ENCODE results near the gene AGAP3.

Gene AGAP3

DNA sequence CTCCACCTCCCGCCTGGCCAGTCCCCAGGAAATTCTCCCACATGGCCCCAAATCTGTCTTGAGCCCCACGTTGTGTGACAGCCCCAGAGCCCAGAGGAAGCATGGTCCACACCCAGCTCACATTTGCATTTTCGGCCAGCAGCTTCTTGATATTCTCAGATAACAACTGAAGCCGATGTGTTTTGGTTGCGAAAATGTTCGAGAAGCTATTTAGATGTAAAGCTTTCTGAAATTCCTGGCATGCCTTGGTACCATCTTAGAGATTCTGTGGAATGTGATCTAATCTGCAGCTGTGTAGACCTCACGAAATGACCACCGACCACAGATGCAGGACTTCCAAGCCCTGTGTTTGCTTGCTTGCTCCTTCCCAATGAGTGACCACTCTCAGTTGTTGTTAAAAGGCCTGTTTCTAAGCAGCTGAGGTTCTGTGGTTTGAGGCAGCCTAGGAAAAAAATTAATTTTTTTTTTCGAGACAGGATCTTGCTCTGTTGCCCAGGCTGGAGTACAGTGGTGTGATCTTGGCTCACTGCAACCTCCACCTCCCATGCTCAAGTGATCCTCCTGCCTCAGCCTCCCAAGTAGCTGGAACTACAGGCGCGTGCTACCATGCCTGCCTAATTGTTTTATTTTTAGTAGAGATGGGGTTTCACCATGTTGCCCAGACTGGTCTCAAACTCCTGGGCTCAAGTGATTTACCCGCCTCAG, 18.1 kb upstream of the AGAP3 start:
- in situ Hi-C loops (cut with HindIII; ENCODE audit: low pct_ligation_motif_present, low pct_unique_long_range_greater_than_20kb, low sequenced_read_pairs): no loop called here
- DNase-seq: peak; percentile 35

DNA sequence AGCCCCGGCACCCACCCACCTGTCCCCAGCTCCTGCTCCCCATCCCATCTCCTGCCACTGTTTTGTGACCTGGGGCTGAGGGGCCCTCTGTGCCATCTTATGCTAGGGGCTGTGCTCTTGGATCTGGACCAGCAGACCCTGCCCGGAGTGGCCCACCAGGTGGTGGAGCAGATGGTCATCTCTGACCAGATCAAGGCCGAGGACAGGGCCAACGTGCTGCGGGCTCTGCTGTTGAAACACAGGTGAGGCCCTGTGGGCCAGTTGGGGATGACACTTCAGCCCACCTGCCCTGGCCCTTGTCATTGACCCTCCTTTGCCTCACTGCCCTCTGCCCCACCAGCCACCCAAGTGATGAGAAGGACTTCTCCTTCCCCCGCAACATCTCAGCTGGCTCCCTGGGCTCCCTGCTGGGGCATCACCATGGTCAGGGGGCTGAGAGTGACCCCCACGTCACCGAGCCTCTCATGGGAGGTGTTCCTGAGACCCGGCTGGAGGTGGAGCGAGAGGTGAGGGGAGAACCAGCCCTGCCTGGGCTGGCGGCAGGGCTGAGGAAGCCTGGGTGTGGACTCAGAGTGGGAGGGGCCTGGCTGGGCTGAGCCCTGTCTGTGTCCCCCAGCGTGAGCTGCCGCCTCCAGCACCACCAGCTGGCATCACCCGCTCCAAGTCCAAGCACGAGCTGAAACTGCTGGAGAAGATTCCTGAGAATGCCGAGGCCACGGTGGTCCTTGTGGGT, 16.3 kb upstream of the AGAP3 start:
- in situ Hi-C loops (cut with HindIII; ENCODE audit: low pct_ligation_motif_present, low pct_unique_long_range_greater_than_20kb, low sequenced_read_pairs): no loop called here
- DNase-seq: no peak

DNA sequence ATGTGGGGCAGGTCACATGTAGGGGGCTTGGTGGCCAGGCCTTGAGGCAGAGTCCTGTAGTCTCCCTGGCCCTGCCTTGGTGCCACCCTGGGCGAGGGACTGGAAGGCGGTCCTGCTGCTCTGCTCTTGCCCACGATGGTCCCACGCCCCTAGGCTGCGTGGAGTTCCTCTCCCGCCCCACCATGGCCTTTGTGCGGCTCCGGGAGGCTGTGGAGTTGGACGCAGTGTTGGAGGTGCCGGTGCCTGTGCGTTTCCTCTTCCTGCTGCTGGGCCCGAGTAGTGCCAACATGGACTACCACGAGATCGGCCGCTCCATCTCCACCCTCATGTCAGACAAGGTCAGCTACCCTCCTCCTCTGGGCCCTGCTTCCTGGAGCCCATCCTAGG, 15.7 kb upstream of the AGAP3 start:
- no peak for DNase-seq
- in situ Hi-C loops (cut with HindIII; ENCODE audit: low pct_ligation_motif_present, low pct_unique_long_range_greater_than_20kb, low sequenced_read_pairs): no loop called here

DNA sequence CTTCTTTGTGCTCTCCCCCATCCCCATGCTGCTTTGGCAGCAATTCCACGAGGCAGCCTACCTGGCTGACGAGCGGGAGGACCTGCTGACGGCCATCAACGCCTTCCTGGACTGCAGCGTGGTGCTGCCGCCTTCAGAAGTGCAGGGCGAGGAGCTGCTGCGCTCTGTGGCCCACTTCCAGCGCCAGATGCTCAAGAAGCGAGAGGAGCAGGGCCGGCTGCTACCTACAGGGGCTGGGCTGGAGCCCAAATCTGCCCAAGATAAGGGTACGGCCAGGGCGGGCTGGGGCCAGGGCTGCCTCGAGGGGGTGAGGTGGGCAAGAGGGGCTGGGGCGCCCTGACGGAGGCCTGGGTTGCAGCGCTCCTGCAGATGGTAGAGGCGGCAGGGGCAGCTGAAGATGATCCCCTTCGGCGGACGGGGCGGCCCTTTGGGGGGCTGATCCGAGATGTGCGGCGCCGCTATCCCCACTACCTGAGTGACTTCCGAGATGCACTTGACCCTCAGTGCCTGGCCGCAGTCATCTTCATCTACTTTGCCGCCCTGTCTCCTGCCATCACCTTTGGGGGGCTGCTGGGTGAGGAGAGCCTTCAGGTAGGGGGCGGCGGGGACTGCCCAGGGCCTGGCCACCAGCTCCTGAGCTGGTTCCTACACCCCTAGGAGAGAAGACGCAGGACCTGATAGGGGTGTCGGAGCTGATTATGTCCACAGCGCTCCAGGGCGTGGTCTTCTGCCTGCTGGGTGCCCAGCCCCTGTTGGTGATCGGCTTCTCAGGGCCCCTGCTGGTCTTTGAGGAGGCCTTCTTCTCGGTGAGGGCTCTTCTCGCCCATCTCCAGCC, 15.0 kb upstream of the AGAP3 start:
- in situ Hi-C loops (cut with HindIII; ENCODE audit: low pct_ligation_motif_present, low pct_unique_long_range_greater_than_20kb, low sequenced_read_pairs): no loop called here
- DNase-seq: no peak

DNA sequence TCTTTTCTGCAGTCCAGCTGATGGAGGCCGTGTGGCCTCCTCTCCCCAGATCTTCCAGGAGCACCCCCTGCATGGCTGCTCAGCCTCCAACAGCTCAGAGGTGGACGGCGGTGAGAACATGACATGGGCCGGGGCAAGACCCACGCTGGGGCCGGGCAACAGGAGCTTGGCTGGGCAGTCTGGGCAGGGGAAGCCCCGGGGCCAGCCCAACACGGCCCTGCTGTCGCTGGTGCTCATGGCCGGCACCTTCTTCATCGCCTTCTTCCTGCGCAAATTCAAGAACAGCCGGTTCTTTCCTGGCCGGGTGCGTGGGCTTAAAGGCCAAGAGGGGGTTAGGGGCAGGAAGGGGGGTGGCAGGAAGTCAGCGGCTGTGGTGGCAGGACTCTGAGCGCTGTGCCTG, 12.3 kb upstream of the AGAP3 start:
- DNase-seq: no peak
- in situ Hi-C loops (cut with HindIII; ENCODE audit: low pct_ligation_motif_present, low pct_unique_long_range_greater_than_20kb, low sequenced_read_pairs): no loop called here

DNA sequence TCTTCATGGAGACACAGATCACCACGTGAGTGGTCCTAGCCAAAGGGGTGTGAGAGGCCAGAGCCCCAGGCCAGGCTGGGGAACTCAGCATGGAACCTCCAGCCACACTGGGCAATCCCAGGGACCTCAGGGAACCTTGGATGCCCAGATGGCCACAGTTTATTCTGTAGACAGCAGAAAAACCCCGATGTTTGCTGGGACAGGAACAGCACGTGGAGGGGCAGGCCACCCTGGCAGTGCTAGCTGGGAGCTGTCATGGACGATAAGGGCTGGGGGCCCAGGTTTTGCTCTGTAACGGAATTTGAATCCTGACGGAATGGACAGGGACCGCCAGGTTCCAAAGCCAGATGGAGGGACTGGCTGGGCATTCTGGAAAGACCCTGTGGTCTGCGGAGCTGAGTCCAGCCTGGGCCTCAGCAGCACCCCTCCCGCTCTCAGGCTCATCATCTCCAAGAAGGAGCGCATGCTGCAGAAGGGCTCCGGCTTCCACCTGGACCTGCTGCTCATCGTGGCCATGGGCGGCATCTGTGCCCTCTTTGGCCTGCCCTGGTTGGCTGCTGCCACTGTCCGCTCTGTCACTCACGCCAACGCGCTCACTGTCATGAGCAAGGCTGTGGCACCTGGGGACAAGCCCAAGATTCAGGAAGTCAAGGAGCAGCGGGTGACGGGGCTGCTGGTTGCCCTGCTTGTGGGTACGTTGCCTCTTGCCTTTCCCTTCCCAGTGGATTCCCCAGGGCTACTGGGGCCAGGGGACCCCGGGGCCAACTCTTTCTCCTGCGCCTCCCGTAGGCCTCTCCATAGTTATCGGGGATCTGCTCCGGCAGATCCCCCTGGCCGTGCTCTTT, 11.2 kb upstream of the AGAP3 start:
- in situ Hi-C loops (cut with HindIII; ENCODE audit: low pct_ligation_motif_present, low pct_unique_long_range_greater_than_20kb, low sequenced_read_pairs): no loop called here
- no peak for DNase-seq

DNA sequence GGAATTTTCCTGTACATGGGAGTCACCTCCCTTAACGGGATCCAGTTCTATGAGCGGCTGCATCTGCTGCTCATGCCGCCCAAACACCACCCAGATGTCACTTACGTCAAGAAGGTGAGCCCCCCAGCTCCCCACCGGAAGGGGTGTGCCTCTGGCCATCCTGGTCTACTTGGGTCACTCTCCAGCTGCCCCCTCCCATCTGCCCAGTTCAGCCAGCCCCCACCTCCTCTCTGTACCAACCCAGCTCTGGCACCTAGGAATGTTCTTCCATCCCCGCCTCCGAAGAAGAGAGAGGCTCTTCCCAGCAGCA, 10.7 kb upstream of the AGAP3 start:
- no peak for DNase-seq
- in situ Hi-C loops (cut with HindIII; ENCODE audit: low pct_ligation_motif_present, low pct_unique_long_range_greater_than_20kb, low sequenced_read_pairs): no loop called here

DNA sequence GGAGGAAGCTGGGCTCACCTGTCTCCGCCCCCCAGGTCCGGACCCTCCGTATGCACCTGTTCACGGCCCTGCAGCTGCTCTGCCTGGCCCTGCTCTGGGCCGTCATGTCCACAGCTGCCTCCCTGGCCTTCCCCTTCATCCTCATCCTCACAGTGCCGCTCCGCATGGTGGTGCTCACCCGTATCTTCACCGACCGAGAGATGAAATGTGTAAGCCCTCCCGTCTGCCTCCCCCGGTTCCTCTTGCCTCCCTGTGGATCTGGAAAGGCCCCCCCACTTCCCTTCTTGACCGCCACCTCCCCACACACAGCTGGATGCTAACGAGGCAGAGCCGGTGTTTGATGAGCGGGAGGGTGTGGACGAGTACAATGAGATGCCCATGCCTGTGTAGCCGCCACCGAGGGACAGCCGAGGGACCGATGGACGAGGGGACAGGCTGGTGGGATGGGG, 10.3 kb upstream of the AGAP3 start:
- in situ Hi-C loops (cut with HindIII; ENCODE audit: low pct_ligation_motif_present, low pct_unique_long_range_greater_than_20kb, low sequenced_read_pairs): no loop called here
- no peak for DNase-seq

DNA sequence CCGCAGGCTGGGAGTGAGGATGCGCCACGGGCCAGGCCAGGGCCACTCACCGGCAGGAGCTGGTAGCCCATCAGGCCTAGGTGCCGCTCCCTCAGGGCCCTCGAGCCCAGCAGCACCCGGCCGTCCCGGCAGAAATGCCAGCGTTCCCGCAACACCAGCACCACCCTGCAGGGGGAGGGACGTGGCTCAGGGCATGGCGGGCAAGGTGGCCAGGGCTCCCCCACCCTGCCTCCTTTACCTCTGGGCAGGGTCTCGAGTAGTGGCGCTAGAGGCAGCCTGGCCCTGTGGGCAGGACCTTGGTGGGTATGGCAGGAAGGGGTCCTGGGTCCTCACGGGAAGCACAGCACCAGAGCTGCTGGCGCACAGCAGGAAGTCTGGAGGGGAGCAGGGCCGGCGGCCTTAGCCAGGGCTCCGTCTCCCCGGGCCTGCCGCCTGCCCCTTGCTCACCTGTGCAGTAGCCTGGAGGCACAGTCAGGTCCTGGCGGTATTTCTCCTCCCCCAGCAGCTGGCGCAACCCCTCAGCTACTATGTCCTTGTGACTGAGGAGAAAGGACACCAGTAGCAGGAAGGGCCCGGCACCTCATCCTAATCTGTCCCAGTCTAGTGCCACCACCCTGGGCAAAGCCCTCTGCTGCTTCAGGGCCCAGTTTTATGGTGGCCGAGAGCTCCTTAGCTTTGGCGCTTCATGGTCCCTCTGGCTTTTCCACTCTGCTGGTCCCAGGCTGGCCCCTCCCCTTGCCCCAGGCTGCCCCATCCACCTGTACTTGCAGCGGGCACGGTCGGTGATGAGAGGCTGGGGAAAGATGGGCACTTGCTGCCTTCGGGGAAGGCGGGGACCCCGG, 9.2 kb upstream of the AGAP3 start:
- peak; percentile 58 for DNase-seq
- in situ Hi-C loops (cut with HindIII; ENCODE audit: low pct_ligation_motif_present, low pct_unique_long_range_greater_than_20kb, low sequenced_read_pairs): no loop called here

DNA sequence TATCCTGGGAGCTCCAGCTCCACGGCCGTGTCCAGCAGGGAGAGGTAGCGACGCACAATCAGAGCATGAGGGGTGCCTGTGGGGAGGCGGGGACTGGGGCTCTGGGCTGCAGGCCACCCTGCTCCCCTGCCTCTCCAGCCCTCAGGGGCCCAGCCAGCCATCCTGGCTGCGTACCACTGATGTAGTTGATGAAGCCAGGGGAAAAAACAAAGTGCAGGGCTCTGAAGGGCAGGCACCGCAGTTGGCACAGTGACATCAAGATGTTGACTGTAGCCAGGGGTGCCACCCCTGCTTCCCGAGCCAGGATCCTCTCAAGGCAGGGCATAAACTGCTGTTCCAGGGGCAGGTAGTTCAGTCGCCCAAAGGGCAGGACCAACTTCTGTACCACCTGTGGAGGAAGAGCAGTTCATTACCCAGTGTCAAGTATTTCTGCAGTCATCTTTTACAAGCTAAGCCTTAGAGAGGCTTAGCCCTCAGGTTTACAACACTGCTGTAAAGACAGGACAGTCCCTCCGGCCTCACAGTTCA, 8.5 kb upstream of the AGAP3 start:
- DNase-seq: no peak
- in situ Hi-C loops (cut with HindIII; ENCODE audit: low pct_ligation_motif_present, low pct_unique_long_range_greater_than_20kb, low sequenced_read_pairs): no loop called here

DNA sequence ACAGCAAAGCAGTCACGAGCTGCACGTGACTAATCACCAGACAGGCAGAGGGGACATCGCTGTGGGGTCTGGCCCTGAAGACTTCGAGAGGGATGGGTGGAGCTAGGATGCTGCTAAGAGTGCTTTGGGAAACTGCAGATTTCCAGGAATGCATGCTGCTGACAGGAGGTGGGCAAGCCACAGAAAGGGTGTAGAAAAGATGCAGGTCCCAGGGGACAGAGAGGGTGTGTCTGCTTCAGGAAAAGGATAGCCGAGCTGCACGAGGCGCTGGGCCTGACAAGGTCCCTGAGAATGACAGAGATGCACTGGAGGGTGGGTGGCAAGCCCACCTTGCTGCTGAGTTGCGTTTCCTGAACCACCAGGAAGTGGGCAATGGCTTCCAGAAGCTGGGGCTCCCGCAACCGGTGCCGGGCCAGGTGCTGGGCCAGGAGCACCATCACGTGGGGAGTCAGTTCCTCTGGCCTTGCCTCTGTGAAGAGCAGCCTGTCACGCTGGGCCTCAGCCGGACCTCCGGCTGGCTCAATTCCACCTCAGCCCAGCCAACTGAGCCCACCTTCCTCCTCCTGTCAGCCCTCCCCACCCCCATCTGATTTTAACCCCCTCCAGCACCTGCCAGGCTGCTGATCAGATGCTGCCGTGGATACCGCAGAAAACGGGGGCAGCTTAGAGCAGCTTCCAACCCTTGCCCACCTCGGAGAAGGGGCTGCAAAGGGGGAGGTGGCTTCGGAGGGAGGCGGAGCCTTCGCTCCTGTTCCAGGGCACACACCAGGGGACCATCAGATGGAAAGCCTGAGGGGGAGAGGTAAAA, 7.8 kb upstream of the AGAP3 start:
- in situ Hi-C loops (cut with HindIII; ENCODE audit: low pct_ligation_motif_present, low pct_unique_long_range_greater_than_20kb, low sequenced_read_pairs): no loop called here
- DNase-seq: no peak

DNA sequence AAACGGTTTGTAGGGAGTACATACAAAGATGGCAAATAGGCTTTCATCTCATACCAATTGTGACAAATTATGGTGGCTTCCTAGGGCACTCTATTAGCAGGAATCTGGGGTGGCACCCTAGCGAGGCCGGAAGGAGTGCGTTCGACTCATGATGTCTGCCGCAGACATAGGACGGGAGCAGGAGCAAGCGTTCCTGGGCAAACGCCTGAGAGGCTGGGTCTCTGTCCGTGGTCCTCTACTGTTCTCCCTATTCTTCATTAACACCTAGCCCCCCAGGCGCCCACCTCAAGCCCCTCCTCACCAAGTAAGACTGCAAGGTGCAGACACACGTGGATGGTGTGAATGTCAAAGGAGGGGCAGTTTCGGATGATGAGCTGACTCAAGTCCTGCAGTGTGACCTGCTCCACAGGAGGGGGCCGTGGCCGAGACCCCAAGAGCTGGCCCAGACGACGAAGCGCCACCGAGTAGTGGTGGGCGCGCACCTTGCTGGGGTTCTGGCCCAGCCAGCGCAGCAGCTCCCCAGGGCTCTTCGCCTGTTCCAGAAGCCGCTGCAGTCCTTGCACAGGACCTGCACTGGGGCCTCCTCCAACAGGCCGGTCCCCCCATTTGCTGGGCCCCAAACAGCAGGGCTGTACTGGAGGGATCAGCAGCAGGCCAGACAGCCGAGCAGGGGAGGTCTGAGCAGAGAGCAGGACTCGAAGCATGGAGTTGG, 6.9 kb upstream of the AGAP3 start:
- no peak for DNase-seq
- in situ Hi-C loops (cut with HindIII; ENCODE audit: low pct_ligation_motif_present, low pct_unique_long_range_greater_than_20kb, low sequenced_read_pairs): no loop called here

DNA sequence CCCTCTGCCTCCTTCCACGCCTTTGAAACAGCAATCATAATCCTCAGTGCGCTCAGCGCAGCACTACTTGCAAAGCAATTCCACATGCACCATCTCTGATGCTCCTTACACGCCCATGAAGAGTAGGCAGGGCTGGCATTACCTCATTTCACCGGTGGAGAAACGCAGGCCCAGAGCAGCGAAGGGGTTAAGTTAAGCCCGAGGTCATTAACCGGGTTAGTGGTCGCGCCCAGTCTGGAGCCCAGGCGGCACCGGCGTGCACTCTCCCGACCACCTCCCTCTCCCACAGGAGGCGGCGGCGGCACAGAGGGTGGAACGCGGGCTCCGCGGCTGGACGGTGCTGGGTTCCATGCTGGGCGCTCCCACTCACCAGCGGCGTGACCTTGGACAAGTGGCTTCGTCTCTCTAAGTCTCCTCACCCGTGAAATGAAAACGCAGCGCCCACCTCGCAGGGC, 6.2 kb upstream of the AGAP3 start:
- in situ Hi-C loops (cut with HindIII; ENCODE audit: low pct_ligation_motif_present, low pct_unique_long_range_greater_than_20kb, low sequenced_read_pairs): no loop called here
- DNase-seq: peak; percentile 51

DNA sequence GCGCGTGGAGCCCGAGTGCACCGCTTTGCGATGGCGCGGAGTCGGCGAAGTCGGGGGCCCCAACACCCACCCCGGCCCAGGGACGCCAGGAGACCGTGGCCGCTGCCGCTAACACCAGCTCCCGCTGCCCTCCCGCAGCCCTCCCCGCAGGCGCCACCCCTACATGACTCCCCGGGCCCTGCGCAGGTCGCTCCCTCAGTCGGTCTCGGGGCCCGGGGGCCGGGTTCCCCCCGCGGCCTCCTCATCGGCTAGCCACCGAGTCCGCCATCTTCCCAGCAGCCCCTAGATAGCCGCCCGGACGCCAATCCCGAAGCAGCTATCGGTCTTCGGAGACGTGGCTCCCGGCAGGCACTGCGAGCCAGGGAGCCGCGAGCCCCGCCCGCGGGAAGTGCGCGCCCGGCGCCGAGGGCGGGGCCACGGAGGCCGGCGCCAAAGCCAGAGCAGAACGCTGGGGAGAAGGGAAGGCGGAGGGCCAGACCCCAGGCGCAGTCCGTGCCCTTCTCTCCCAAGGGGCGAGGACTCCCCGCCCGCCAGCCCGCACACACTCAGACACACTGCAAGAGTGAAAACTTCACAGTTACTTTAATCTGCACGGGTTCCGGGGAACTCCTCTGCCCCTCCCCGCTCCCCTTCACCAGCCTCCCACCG, 5.6 kb upstream of the AGAP3 start, which contains the start of gene FASTK:
Gene FASTK, minus strand, starts transcription at position 288 of the 648 bp plus-strand sequence. Its CDS starts 43 bp downstream, at position 245.
- DNase-seq: peak; percentile 96
- in situ Hi-C loops (cut with HindIII; ENCODE audit: low pct_ligation_motif_present, low pct_unique_long_range_greater_than_20kb, low sequenced_read_pairs): no loop called here

DNA sequence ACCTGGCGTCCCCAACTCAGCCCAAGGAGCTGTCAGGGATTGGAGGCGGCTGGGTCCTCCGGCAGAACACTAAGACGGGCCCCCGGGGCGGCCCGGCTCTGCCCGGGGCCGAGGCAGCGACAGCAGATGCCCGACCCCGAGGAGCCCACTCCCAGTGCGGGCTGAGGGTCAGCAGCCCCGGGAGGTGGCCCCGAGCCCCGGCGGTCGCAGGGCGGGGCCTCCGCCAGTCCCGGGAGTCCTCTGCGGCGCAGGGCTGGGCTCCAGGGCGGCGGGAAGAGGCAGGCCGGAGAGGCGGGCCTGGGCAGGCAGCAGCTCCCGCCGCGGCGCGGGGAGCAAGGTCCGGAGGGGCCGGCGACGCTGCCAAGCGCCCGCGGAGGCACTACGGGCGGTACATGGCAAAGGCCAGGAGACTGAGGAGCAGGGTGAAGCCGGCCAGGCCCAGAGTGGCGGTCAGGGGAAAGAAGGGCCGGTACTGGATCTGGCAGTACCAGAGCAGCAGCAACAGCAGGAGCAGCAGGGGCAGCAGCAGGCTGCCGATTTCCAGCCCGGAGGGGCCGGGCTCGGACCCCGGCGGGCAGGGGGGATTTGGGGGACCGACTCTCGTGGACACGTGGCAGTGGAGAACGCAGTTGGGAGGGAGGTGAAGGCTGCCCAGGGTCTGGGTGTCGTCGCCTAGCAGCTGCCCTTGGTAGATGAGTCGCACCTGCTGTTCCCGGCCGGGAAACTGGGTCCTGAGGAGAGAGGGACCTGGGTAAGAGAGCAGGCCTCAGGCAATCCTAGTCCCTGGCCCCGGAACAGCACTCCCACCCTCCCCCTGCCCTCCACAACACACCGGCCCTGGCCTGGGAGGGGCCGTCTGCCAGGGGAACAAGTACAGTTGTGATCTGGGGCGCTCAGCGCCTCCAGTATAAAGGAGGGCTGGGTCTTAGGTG, 4.8 kb upstream of the AGAP3 start:
- DNase-seq: no peak
- in situ Hi-C loops (cut with HindIII; ENCODE audit: low pct_ligation_motif_present, low pct_unique_long_range_greater_than_20kb, low sequenced_read_pairs): no loop called here
